Neuronal stem cell (in vitro differentiated cells): ENCODE measurements around the gene RPP40.

Experiments
- DNase-seq: peaks from one replicate; pipeline ENCODE4 v3.0.0-alpha.2; 2013; ENCODE audit warnings: low spot score
- H2AFZ ChIP-seq: one replicate; pipeline ENCODE4 v1.6.1; 2013; ENCODE audit warnings: mild to moderate bottlenecking, low read length, inconsistent platforms
- H2AK5ac ChIP-seq: 2 replicates; pipeline ENCODE4 v1.6.1; 2013; ENCODE audit warnings: low read depth, mild to moderate bottlenecking, inconsistent platforms, low read length, moderate library complexity, mixed read lengths
- H2BK120ac ChIP-seq: 2 replicates; pipeline ENCODE4 v1.6.1; 2013; ENCODE audit warnings: low read depth, mild to moderate bottlenecking, inconsistent platforms, low read length, moderate library complexity, mixed read lengths
- H2BK12ac ChIP-seq: one replicate; pipeline ENCODE4 v1.6.1; 2013; ENCODE audit warnings: low read length, inconsistent platforms
- H2BK15ac ChIP-seq: 2 replicates; pipeline ENCODE4 v1.6.1; 2013; ENCODE audit warnings: mild to moderate bottlenecking, low read length, inconsistent platforms, mixed read lengths
- H2BK5ac ChIP-seq: one replicate; pipeline ENCODE4 v1.6.1; 2013; ENCODE audit warnings: inconsistent platforms, mild to moderate bottlenecking, low read length, moderate library complexity
- H3K14ac ChIP-seq: one replicate; pipeline ENCODE4 v1.6.1; 2013; ENCODE audit warnings: low read length, inconsistent platforms
- H3K18ac ChIP-seq: 2 replicates; pipeline ENCODE4 v1.6.1; 2013; ENCODE audit warnings: low read length, inconsistent platforms
- H3K23ac ChIP-seq: 2 replicates; pipeline ENCODE4 v1.6.1; 2013; ENCODE audit warnings: low read depth, mild to moderate bottlenecking, mixed read lengths, low read length, inconsistent platforms; ENCODE audit not compliant: poor library complexity
- H3K27ac ChIP-seq: replicated peaks from 3 replicates; pipeline ENCODE4 v1.5.1; 2013; ENCODE audit warnings: low read length, inconsistent platforms
- H3K27me3 ChIP-seq, 3 experiments: 2 replicates each; pipeline ENCODE4 v1.6.1; 2013; ENCODE audit warnings: low read length in 3 of 3, mild to moderate bottlenecking in 2 of 3, inconsistent platforms in 1 of 3, low read depth in 1 of 3, mixed read lengths in 1 of 3, moderate library complexity in 1 of 3; ENCODE audit not compliant: control insufficient read depth in 3 of 3, insufficient read depth in 3 of 3
- H3K36me3 ChIP-seq, 2 donors: replicated peaks in 1 of 2; 2 replicates each; pipeline ENCODE4 v1.6.1; 2013; ENCODE audit warnings: low read length in 2 of 2; ENCODE audit not compliant: control insufficient read depth in 2 of 2, insufficient read depth in 2 of 2
- H3K4ac ChIP-seq: 2 replicates; pipeline ENCODE4 v1.6.1; 2013; ENCODE audit warnings: inconsistent platforms, mild to moderate bottlenecking, low read length, moderate library complexity
- H3K4me1 ChIP-seq, 2 donors: 1 replicate in 1 of 2; 2 replicates in 1 of 2; pipeline ENCODE4 v1.6.1; 2013; ENCODE audit warnings: low read length in 2 of 2, low read depth in 1 of 2; ENCODE audit not compliant: control insufficient read depth in 2 of 2, insufficient read depth in 1 of 2
- H3K4me2 ChIP-seq: one replicate; pipeline ENCODE4 v1.6.1; 2013; ENCODE audit warnings: mild to moderate bottlenecking, low read length, inconsistent platforms; ENCODE audit not compliant: insufficient read depth, poor library complexity, severe bottlenecking
- H3K4me3 ChIP-seq, 2 donors: 2 replicates each; pipeline ENCODE4 v1.5.1; 2013; ENCODE audit warnings: low read length in 2 of 2, mild to moderate bottlenecking in 2 of 2, inconsistent platforms in 1 of 2, moderate library complexity in 1 of 2
- H3K79me1 ChIP-seq: one replicate; pipeline ENCODE4 v1.6.1; 2013; ENCODE audit warnings: low read depth, mild to moderate bottlenecking, inconsistent platforms, low read length, moderate library complexity
- H3K9ac ChIP-seq: one replicate; pipeline ENCODE4 v1.6.1; 2013; ENCODE audit warnings: mild to moderate bottlenecking, low read depth, low read length, inconsistent platforms; ENCODE audit not compliant: poor library complexity
- H3K9me3 ChIP-seq, 2 donors: replicated peaks in 1 of 2; 2 replicates each; pipeline versions ENCODE3 to v1.6.1; 2013; ENCODE audit warnings: low read length in 2 of 2, mild to moderate bottlenecking in 2 of 2, inconsistent platforms in 1 of 2, low read depth in 1 of 2, mixed read lengths in 1 of 2, moderate library complexity in 1 of 2; ENCODE audit not compliant: control insufficient read depth in 2 of 2, insufficient read depth in 1 of 2
- H4K8ac ChIP-seq: one replicate; pipeline ENCODE4 v1.6.1; 2013; ENCODE audit warnings: low read depth, mild to moderate bottlenecking, inconsistent platforms, low read length, moderate library complexity
- H4K91ac ChIP-seq: one replicate; pipeline ENCODE4 v1.6.1; 2013; ENCODE audit warnings: low read length, low read depth, mild to moderate bottlenecking, inconsistent platforms; ENCODE audit not compliant: poor library complexity
- WGBS, 2 donors: extraction: QIAGEN DNeasy Blood & Tissue Kit; methylation state at CpG; one replicate each; pipeline ENCODE4 v1.1.7; 2013; ENCODE audit warnings: missing lambda C conversion rate in 2 of 2, mixed read lengths in 1 of 2; ENCODE audit not compliant: insufficient read length in 2 of 2, insufficient replicate concordance in 1 of 2; ENCODE audit errors: extremely low coverage in 2 of 2; 5-methylcytosine and 5-hydroxymethylcytosine counted together

The RPP40 gene

GRCh38 chr6:4953440-4953839 lies 50.4 kb downstream of the RPP40 start:
- no peak overlapping the region for H2AK5ac ChIP-seq
- no peak overlapping the region for H4K8ac ChIP-seq

DNA sequence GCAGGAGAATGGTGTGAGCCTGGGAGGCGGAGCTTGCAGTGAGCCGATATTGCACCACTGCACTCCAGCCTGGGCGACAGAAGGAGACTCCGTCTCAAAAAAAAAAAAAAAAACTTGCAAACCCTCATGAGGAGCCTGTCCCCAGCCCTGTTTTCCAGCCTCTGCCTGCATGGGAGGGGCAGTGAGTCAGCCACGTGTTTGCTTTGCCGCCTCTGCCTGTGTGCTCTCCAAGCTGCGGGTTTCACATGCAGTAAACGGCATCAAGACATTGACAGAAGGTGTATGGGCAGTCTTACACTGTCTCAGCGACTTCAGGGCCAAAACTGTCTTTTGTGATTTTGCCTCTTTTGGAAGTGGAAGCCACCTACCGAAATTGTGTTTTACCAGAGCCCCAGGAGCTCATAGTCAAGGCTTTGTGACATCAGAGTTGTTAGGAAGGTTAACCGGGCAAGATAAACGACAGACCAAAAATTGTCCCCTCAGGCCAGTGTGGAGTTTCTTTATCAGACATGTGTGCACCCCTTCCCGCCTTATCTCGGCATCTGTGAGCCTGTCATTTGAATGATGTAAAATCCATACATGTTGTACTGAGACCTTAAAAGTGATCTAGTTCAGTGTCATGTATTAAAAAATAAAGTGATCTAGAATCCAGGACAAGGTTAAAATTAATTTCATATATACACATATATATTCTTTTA lies 52.9 kb downstream of the RPP40 start:
- Histone ChIP-seq H2AK5ac (no peak overlapping the region), H3K4me2 (no peak overlapping the region), H2BK15ac (no peak overlapping the region), H3K4ac (no peak overlapping the region), H4K91ac (no peak overlapping the region), H3K4me1 (peaks cover 0 to 8% of the 10 kb centered on the region in 2 donors), H3K23ac (no peak overlapping the region), H3K36me3 (peaks cover 16 to 62% of the 10 kb centered on the region in 2 donors), H3K79me1 (no peaks in the 10 kb centered on the region), H3K18ac (no peak overlapping the region), H3K27ac (no peak overlapping the region), H3K27me3 (no peaks in the 10 kb centered on the region), H3K9me3 (peaks cover 0 to 5% of the 10 kb centered on the region in 2 donors), H2AFZ (no peak overlapping the region), H3K14ac (no peak overlapping the region), H2BK120ac (no peak overlapping the region), H2BK12ac (no peak overlapping the region), H4K8ac (no peak overlapping the region), H2BK5ac (no peak overlapping the region), H3K9ac (peak overlapping the region; percentile 78), H3K4me3 (no peak overlapping the region)
- whole genome bisulfite sequencing, 2 donors, result no CpG with 5 or more reads among the region's 14 CpGs
- DNase-seq, result no peak

More at GRCh38 chr6:4953440-4953839, 50.4 kb downstream of the RPP40 start:
- Histone ChIP-seq H4K91ac (no peak overlapping the region), H3K79me1 (no peaks in the 10 kb centered on the region), H3K4me3 (no peak overlapping the region), H2BK12ac (no peak overlapping the region), H3K18ac (no peak overlapping the region), H2BK5ac (no peak overlapping the region), H3K9me3 (peaks cover 3 to 5% of the 10 kb centered on the region in 2 donors), H3K4me2 (no peak overlapping the region), H3K9ac (no peak overlapping the region), H3K4me1 (peaks cover 2 to 7% of the 10 kb centered on the region in 2 donors), H3K4ac (no peak overlapping the region), H3K23ac (peak overlapping the region; percentile 8), H3K27ac (no peak overlapping the region), H2BK120ac (no peak overlapping the region), H2AFZ (no peak overlapping the region), H2BK15ac (no peak overlapping the region), H3K14ac (no peak overlapping the region), H3K36me3 (peaks cover 18 to 62% of the 10 kb centered on the region in 2 donors), H3K27me3 (peaks cover 0 to 2% (median 0%) of the 10 kb centered on the region in 3 experiments)
- WGBS, 2 donors, result no CpG with 5 or more reads among the region's 12 CpGs
- DNase-seq, result no peak

DNA sequence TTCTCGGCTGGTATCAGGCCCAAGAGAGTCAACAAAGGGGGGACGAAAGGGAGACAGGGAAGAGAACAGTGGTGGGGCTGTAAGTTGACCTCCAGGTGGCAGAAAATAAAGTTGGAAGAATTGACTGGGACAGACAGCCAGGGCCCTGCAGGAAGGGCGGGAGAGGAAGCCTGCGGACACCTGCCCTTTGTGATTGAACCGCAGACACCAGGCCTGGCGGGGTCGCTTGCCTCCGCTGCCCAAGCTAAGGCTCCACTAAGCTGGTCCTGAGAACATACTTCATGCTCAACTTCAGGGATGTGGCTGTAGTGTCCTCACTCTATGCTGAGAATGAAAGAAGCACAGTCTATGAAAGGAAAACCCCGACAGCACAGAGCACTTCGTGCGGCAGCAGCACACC lies 53.8 kb downstream of the RPP40 start:
- no CpG with 5 or more reads among the region's 11 CpGs for WGBS, 2 donors
- no peak overlapping the region for H3K27ac ChIP-seq

GRCh38 chr6:4948781-4949450 lies 54.9 kb downstream of the RPP40 start:
- no peak for DNase-seq
- Histone ChIP-seq H3K4me1 (peaks cover 0 to 8% of the 10 kb centered on the region in 2 donors), H3K4ac (no peak overlapping the region), H2BK5ac (no peak overlapping the region), H3K27me3 (no peaks in the 10 kb centered on the region), H4K8ac (no peak overlapping the region), H3K27ac (no peak overlapping the region), H3K79me1 (no peaks in the 10 kb centered on the region), H2BK15ac (no peak overlapping the region), H2AFZ (no peak overlapping the region), H3K9ac (no peak overlapping the region), H3K4me3 (no peak overlapping the region), H3K36me3 (peaks cover 21 to 64% of the 10 kb centered on the region in 2 donors), H3K14ac (no peak overlapping the region), H3K4me2 (no peak overlapping the region), H3K18ac (no peak overlapping the region), H2BK120ac (no peak overlapping the region), H3K23ac (no peak overlapping the region), H2BK12ac (no peak overlapping the region), H2AK5ac (no peak overlapping the region), H3K9me3 (peaks cover 0 to 5% of the 10 kb centered on the region in 2 donors), H4K91ac (no peak overlapping the region)
- no CpG with 5 or more reads among the region's 15 CpGs for WGBS, 2 donors

More for the DNA sequence above, 53.8 kb downstream of the RPP40 start:
- Histone ChIP-seq H2BK15ac (no peak overlapping the region), H2BK120ac (no peak overlapping the region), H2BK12ac (no peak overlapping the region), H3K23ac (no peak overlapping the region), H3K9ac (no peak overlapping the region), H3K4ac (no peak overlapping the region), H3K79me1 (no peaks in the 10 kb centered on the region), H2AK5ac (no peak overlapping the region), H3K4me1 (peaks cover 0 to 8% of the 10 kb centered on the region in 2 donors), H3K27me3 (no peaks in the 10 kb centered on the region), H3K14ac (no peak overlapping the region), H2BK5ac (no peak overlapping the region), H3K4me3 (no peak overlapping the region), H4K8ac (no peak overlapping the region), H3K36me3 (peaks cover 21 to 63% of the 10 kb centered on the region in 2 donors), H3K18ac (peak overlapping the region; percentile 56), H2AFZ (no peak overlapping the region), H4K91ac (no peak overlapping the region), H3K4me2 (no peak overlapping the region), H3K9me3 (peaks cover 0 to 5% of the 10 kb centered on the region in 2 donors)
- no peak for DNase-seq
